Panc1 (cell line): ENCODE results near the gene UBE2V1. TPM values are rescaled to one million over a fixed set of nuclear protein-coding genes. Genes with fewer than 3 reads are reported as not detected.

Experiments used
- ATAC-seq: fragments of 200-7000 bp; cut with Tn5 transposase; 2 replicates; pipeline ENCODE4 v1.9.1; 2020; ENCODE audit warnings: mild to moderate bottlenecking, moderate library complexity
- BruUV-seq: library from RNA; stranded (reverse); fragments of 400-500 nt; replicated peaks from 2 replicates; lab custom pipeline; 2021; lab: Mats Ljungman, UMichigan
- CTCF ChIA-PET: fragments of 300-600 bp; sonication (Branson Sonifier 250); formaldehyde crosslinking; loops from one replicate; lab custom pipeline; 2022; ENCODE audit warnings: antibody characterized with exemption; lab: Charles Lee
- POLR2A ChIA-PET: fragments of 300-600 bp; sonication (Branson Sonifier 250); formaldehyde crosslinking; loops from one replicate; lab custom pipeline; 2022; ENCODE audit warnings: antibody characterized with exemption; lab: Charles Lee
- DNase-seq: peaks from one replicate; pipeline ENCODE4 v3.0.0-alpha.2; 2010; ENCODE audit warnings: low read depth, low spot score
- H3K27ac ChIP-seq: 2 replicates; pipeline ENCODE4 v1.5.1; 2011; ENCODE audit warnings: mild to moderate bottlenecking, low read length, inconsistent platforms
- H3K27me3 ChIP-seq: fragments of 200-500 bp; sonication (Bioruptor generic); 2 replicates; pipeline ENCODE4 v1.6.0; 2014; ENCODE audit warnings: low read length, inconsistent platforms; ENCODE audit not compliant: control insufficient read depth, insufficient read depth
- H3K36me3 ChIP-seq: fragments of 200-500 bp; sonication (Bioruptor generic); 2 replicates; pipeline ENCODE4 v1.5.1; 2014; ENCODE audit warnings: inconsistent platforms, mild to moderate bottlenecking, low read length, moderate library complexity; ENCODE audit not compliant: control insufficient read depth, insufficient read depth
- H3K4me1 ChIP-seq: 2 replicates; pipeline ENCODE4 v1.5.1; 2011; ENCODE audit warnings: inconsistent platforms, mild to moderate bottlenecking, low read length, moderate library complexity; ENCODE audit not compliant: control insufficient read depth, insufficient read depth
- H3K4me3 ChIP-seq, 2 experiments: 2 replicates each; pipeline ENCODE4 v1.5.1; 2011 to 2012; ENCODE audit warnings: low read depth in 2 of 2, low read length in 2 of 2, mild to moderate bottlenecking in 2 of 2, inconsistent platforms in 1 of 2, moderate library complexity in 1 of 2
- H3K9me3 ChIP-seq: fragments of 200-500 bp; sonication (Bioruptor generic); 2 replicates; pipeline ENCODE4 v1.5.1; 2014; ENCODE audit warnings: low read depth, mild to moderate bottlenecking, inconsistent platforms, low read length, moderate library complexity; ENCODE audit not compliant: control insufficient read depth, insufficient read depth
- POLR2AphosphoS5 ChIP-seq: IDR thresholded peaks from 2 replicates; pipeline ENCODE4 v1.6.1; 2012; ENCODE audit warnings: mild to moderate bottlenecking, low read depth, low read length, moderate library complexity
- SIN3A ChIP-seq: IDR thresholded peaks from 2 replicates; pipeline ENCODE4 v1.6.1; 2012; ENCODE audit warnings: low read depth, mild to moderate bottlenecking, low read length, moderate library complexity, borderline replicate concordance; ENCODE audit not compliant: insufficient read depth
- TCF7L2 ChIP-seq: IDR thresholded peaks from 2 replicates; pipeline ENCODE4 v1.6.1; 2011; ENCODE audit warnings: mild to moderate bottlenecking, low read depth, low read length, inconsistent platforms
- in situ Hi-C: cut with HindIII; loops from 2 replicates; pipeline ENCODE4 v1.10.0; 2016; ENCODE audit warnings: low sequenced_read_pairs, low pct_unique_long_range_greater_than_20kb
- intact Hi-C: fragments of 100-400 bp; cut with micrococcal nuclease; formaldehyde crosslinking; loops from one replicate; pipeline ENCODE4 v1.10.0; 2022; ENCODE audit not compliant: unreplicated experiment
- total RNA-seq: library from RNA; stranded (reverse); gene quantifications from one replicate; pipeline ENCODE4 v1.2.1, GENCODE V29; 2021; ENCODE audit not compliant: unreplicated experiment
- TF ChIP-seq, protein P1 (sequence below), 2 experiments: IDR thresholded peaks; 2 replicates each; pipeline ENCODE4 v1.6.1; 2011 to 2012; ENCODE audit warnings: low read depth in 2 of 2, control low read depth in 1 of 2, low read length in 1 of 2, mild to moderate bottlenecking in 1 of 2, moderate library complexity in 1 of 2; ENCODE audit not compliant: insufficient read depth in 1 of 2
- TF ChIP-seq, protein P2 (sequence below): fragments of 450-650 bp; IDR thresholded peaks from 2 replicates; pipeline ENCODE4 v1.5.1; 2017; ENCODE audit warnings: mild to moderate bottlenecking

UBE2V1 gene
- total RNA-seq, 1 experiment from 2014 or later: 115 TPM

GRCh38 chr20:50038574-50038991 lies 74.4 kb downstream of the UBE2V1 start:
- Histone ChIP-seq H3K27me3 (no peaks in the 10 kb centered on the region), H3K36me3 (no peaks in the 10 kb centered on the region), H3K4me1 (peaks cover 10% of the 10 kb centered on the region), H3K9me3 (no peaks in the 10 kb centered on the region), H3K27ac (no peak overlapping the region), H3K4me3 (no peak overlapping the region)
- no TSS peak for BruUV-seq
- POLR2A ChIA-PET: no interaction called here
- intact Hi-C loops (no loop called here), in situ Hi-C loops (no loop called here)
- ATAC-seq: no peak
- no peak for DNase-seq
- CTCF ChIA-PET: interaction anchor here (0.5 kb wide), 1 partner anchor 59 kb away, joined by 3 read pairs; no protein-coding TSS in a partner anchor
- TF ChIP-seq TCF7L2 (no peak), SIN3A (no peak), POLR2AphosphoS5 (no peak)
- TF ChIP-seq, protein P1, sequence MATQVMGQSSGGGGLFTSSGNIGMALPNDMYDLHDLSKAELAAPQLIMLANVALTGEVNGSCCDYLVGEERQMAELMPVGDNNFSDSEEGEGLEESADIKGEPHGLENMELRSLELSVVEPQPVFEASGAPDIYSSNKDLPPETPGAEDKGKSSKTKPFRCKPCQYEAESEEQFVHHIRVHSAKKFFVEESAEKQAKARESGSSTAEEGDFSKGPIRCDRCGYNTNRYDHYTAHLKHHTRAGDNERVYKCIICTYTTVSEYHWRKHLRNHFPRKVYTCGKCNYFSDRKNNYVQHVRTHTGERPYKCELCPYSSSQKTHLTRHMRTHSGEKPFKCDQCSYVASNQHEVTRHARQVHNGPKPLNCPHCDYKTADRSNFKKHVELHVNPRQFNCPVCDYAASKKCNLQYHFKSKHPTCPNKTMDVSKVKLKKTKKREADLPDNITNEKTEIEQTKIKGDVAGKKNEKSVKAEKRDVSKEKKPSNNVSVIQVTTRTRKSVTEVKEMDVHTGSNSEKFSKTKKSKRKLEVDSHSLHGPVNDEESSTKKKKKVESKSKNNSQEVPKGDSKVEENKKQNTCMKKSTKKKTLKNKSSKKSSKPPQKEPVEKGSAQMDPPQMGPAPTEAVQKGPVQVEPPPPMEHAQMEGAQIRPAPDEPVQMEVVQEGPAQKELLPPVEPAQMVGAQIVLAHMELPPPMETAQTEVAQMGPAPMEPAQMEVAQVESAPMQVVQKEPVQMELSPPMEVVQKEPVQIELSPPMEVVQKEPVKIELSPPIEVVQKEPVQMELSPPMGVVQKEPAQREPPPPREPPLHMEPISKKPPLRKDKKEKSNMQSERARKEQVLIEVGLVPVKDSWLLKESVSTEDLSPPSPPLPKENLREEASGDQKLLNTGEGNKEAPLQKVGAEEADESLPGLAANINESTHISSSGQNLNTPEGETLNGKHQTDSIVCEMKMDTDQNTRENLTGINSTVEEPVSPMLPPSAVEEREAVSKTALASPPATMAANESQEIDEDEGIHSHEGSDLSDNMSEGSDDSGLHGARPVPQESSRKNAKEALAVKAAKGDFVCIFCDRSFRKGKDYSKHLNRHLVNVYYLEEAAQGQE (IDR thresholded peaks at IDR 0.05; ENCODE audit: insufficient read depth in 1 of 2, low read depth in 2 of 2, low read length in 1 of 2): no peak
- TF ChIP-seq, protein P2, sequence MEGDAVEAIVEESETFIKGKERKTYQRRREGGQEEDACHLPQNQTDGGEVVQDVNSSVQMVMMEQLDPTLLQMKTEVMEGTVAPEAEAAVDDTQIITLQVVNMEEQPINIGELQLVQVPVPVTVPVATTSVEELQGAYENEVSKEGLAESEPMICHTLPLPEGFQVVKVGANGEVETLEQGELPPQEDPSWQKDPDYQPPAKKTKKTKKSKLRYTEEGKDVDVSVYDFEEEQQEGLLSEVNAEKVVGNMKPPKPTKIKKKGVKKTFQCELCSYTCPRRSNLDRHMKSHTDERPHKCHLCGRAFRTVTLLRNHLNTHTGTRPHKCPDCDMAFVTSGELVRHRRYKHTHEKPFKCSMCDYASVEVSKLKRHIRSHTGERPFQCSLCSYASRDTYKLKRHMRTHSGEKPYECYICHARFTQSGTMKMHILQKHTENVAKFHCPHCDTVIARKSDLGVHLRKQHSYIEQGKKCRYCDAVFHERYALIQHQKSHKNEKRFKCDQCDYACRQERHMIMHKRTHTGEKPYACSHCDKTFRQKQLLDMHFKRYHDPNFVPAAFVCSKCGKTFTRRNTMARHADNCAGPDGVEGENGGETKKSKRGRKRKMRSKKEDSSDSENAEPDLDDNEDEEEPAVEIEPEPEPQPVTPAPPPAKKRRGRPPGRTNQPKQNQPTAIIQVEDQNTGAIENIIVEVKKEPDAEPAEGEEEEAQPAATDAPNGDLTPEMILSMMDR: no peak

- BruUV-seq: no TSS peak
- POLR2A ChIA-PET: interaction anchor here (0.6 kb wide), 1 partner anchor 22 kb away, joined by 17 read pairs; no protein-coding TSS in a partner anchor
- no peak overlapping the region for H3K4me3 ChIP-seq
- H3K27me3 ChIP-seq: no peaks in the 10 kb centered on the region
- in situ Hi-C loops (no loop called here), intact Hi-C loops (no loop called here)
- H3K4me1 ChIP-seq: peaks cover 13% of the 10 kb centered on the region
- H3K36me3 ChIP-seq: no peaks in the 10 kb centered on the region
- DNase-seq (no peak), ATAC-seq (no peak)
- CTCF ChIA-PET: interaction anchor here (0.5 kb wide), 1 partner anchor 59 kb away, joined by 3 read pairs; no protein-coding TSS in a partner anchor
- no peak overlapping the region for H3K27ac ChIP-seq
- H3K9me3 ChIP-seq: no peaks in the 10 kb centered on the region
- TF ChIP-seq, protein P1 (IDR thresholded peaks at IDR 0.05; ENCODE audit: insufficient read depth in 1 of 2, low read depth in 2 of 2, low read length in 1 of 2): no peak
- no peak for TF ChIP-seq POLR2AphosphoS5
- TF ChIP-seq TCF7L2: no peak
- TF ChIP-seq, protein P2: no peak
- no peak for TF ChIP-seq SIN3A
These were observed 74.8 kb downstream of the UBE2V1 start for GRCh38 chr20:50038169-50038568.
